ENCODE data around the gene SNAI3.

GRCh38 chr16:88652762-88653063 is 33.6 kb downstream of the SNAI3 start:
- TF ChIP-seq MTF1 (CRISPR knock-in tag; IDR thresholded peaks at IDR 0.05; ENCODE audit: borderline replicate concordance): no peak
- TF ChIP-seq NCOA4 (IDR thresholded peaks at IDR 0.05; ENCODE audit: partially characterized antibody): no peak
- TF ChIP-seq HDAC6 (IDR thresholded peaks at IDR 0.05; ENCODE audit: low read depth, low read length): no peak
- TF ChIP-seq BHLHE40 (IDR thresholded peaks at IDR 0.05; ENCODE audit: low read length): no peak
- TF ChIP-seq CTCF (IDR thresholded peaks at IDR 0.05 in 2 of 3, conservative IDR thresholded peaks at IDR 0.05 in 1 of 3; ENCODE audit: insufficient read depth in 2 of 3, low read depth in 1 of 3, low read length in 3 of 3): no peak
- TF ChIP-seq SIN3A (IDR thresholded peaks at IDR 0.05; ENCODE audit: borderline replicate concordance in 2 of 2, control insufficient read depth in 1 of 2, low read depth in 2 of 2, low read length in 2 of 2): no peak
- no peak for TF ChIP-seq ZBED1 (IDR thresholded peaks at IDR 0.05)
- no peak for TF ChIP-seq RBM39 (optimal IDR thresholded peaks at IDR 0.05; ENCODE audit: low read depth, low read length)
- no peak for TF ChIP-seq BRD4 (IDR thresholded peaks at IDR 0.05)
- no peak for TF ChIP-seq NONO (IDR thresholded peaks at IDR 0.05; ENCODE audit: low read depth in 2 of 2, low read length in 1 of 2)

Data from K562 (cell line).